Lower leg skin (tissue), 4 donors: ENCODE data around the gene TDRD1. TPM values are rescaled to one million over a fixed set of nuclear protein-coding genes. Genes with fewer than 3 reads are reported as not detected.

ENCODE experiments used
- DNase-seq, 2 donors: peaks; one replicate each; pipeline ENCODE4 v3.0.0-alpha.2; 2019; ENCODE audit warnings: low spot score in 2 of 2
- H3K4me3 ChIP-seq: fragments of 200-600 bp; sonication (generic); 2 replicates; pipeline ENCODE4 v1.5.1; 2017; ENCODE audit warnings: mild to moderate bottlenecking, low read depth; ENCODE audit not compliant: poor library complexity, severe bottlenecking
- CTCF ChIP-seq, 3 donors: fragments of 450-650 bp; IDR thresholded peaks; one replicate each; pipeline ENCODE4 v1.5.1; 2016; ENCODE audit warnings: antibody characterized with exemption in 3 of 3, mild to moderate bottlenecking in 3 of 3, moderate library complexity in 2 of 3
- POLR2A ChIP-seq, 2 donors: fragments of 450-650 bp; IDR thresholded peaks; one replicate each; pipeline ENCODE4 v1.6.1; 2016 to 2017; ENCODE audit warnings: antibody characterized with exemption in 2 of 2, mild to moderate bottlenecking in 1 of 2, moderate library complexity in 1 of 2
- WGBS, 2 donors: methylation state at CpG; one replicate each; pipeline ENCODE4 v1.1.5; 2018; 5-methylcytosine and 5-hydroxymethylcytosine counted together
- intact Hi-C: fragments of 100-400 bp; cut with DNase I; formaldehyde crosslinking; loops from one replicate; pipeline ENCODE4 v1.15.0; 2023; ENCODE audit warnings: low total_unique reads
- total RNA-seq, 4 donors: library from RNA; depleted of rRNA; stranded (reverse); fragments of >200 nt; gene quantifications; one replicate each; pipeline ENCODE4 v1.1.0, GENCODE V29; 2016

The TDRD1 gene
- total RNA-seq, 4 donors from 2014 or later: 0.10 to 0.34 (median 0.14) TPM

DNA sequence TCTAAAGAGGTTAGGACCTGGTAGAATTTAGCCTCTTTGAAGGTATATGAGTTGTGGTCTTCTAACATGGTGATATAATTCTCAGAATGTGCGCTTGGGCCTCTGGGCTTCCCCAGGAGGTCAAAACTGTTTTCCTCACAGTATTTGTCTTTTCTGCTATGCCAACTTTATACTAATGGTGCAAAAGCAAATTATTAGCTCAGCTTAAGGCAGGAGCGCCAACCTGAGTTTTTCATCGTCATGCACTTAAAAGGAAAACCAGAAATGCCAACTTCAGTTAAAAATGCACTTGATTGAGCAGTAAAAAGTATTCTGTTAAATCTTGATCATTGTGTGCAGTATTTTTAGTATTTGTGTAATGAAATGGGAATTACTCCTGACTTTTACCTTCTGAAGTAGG is 9.7 kb downstream of the TDRD1 start:
- 97 to 98% methylated on average over 3 of the region's 3 CpGs for WGBS, 2 donors
- no peak overlapping the region for H3K4me3 ChIP-seq
- TF ChIP-seq POLR2A (IDR thresholded peaks at IDR 0.05) (no peak), CTCF (IDR thresholded peaks at IDR 0.05) (no peak)
- DNase-seq: no peak
- intact Hi-C loops: no loop called here

DNA sequence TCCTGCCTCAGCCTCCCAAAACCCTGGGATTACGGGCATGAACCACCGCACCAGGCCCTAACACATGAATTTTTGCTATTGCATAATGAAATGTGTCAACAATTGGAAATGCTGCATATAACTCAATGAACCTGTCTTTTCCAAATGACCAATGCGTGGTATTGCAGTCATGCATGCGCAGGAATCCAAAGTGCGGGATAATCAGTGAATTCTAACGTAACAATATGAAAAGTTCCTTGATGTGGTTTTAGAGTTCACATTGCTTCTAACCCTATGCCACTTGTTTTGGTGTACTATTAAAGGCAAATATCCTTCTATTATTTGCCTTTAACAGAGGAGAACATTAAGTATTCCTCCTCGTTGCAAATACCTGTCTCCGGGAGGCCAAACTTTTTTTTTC is 10.5 kb downstream of the TDRD1 start:
- WGBS, 2 donors: 93% methylated on average over 8 of the region's 8 CpGs
- TF ChIP-seq CTCF (IDR thresholded peaks at IDR 0.05) (no peak), POLR2A (IDR thresholded peaks at IDR 0.05) (no peak)
- intact Hi-C loops: no loop called here

DNA sequence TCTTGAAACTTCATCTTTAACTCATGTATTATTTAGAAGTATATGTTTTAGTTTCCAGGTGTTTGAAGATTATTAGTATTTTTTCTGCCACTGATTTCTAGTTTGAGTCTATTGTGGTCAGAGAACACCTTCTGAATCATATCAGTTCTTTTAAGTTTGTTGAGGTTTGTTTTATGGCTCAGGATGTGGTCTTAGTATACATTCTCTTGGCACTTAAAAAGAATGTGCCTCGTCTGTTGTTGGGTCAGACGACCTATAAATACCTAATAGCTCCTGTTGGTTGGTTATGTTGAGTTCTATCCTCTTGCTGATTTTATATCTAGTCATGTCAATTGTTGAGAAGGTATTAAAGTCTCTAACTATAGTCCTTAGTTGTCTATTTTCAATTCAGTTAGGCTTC is 15.9 kb downstream of the TDRD1 start:
- WGBS, 2 donors: 73 to 79% methylated on average over 2 of the region's 2 CpGs
- no peak overlapping the region for H3K4me3 ChIP-seq
- TF ChIP-seq CTCF (IDR thresholded peaks at IDR 0.05) (no peak), POLR2A (IDR thresholded peaks at IDR 0.05) (no peak)
- intact Hi-C loops: no loop called here
- DNase-seq: no peak

More for the DNA sequence above, 10.5 kb downstream of the TDRD1 start:
- H3K4me3 ChIP-seq: no peak overlapping the region
- DNase-seq: no peak

- no peak overlapping the region for H3K4me3 ChIP-seq
- WGBS, 2 donors: 78 to 91% methylated on average over 4 of the region's 4 CpGs
- TF ChIP-seq POLR2A (IDR thresholded peaks at IDR 0.05) (no peak), CTCF (IDR thresholded peaks at IDR 0.05) (no peak)
- intact Hi-C loops: no loop called here
- DNase-seq: no peak
Observed at GRCh38 chr10:114199239-114199638, 20.1 kb downstream of the TDRD1 start.

GRCh38 chr10:114202812-114203211 is 23.7 kb downstream of the TDRD1 start:
- H3K4me3 ChIP-seq: no peak overlapping the region
- intact Hi-C loops: no loop called here
- 84 to 85% methylated on average over 3 of the region's 3 CpGs for WGBS, 2 donors
- TF ChIP-seq POLR2A (IDR thresholded peaks at IDR 0.05) (no peak), CTCF (IDR thresholded peaks at IDR 0.05) (no peak)
- DNase-seq: no peak

GRCh38 chr10:114206902-114207301 is 27.7 kb downstream of the TDRD1 start:
- TF ChIP-seq CTCF (IDR thresholded peaks at IDR 0.05) (no peak), POLR2A (IDR thresholded peaks at IDR 0.05) (no peak)
- 62 to 97% methylated on average over 2 of the region's 2 CpGs for WGBS, 2 donors
- no peak for DNase-seq
- intact Hi-C loops: no loop called here
- no peak overlapping the region for H3K4me3 ChIP-seq
